HG03342 (cell line): ENCODE measurements around the gene MBD3L3.
"Not testable (repeated sequence)": the region's sequence is repeated elsewhere in the genome, so short reads cannot be mapped to it uniquely, and the experiment has no call there.

Source experiments
- ATAC-seq: cut with Tn5 transposase; IDR thresholded peaks from one replicate; pipeline ENCODE4 v1.9.1; 2021; ENCODE audit warnings: mild to moderate bottlenecking, moderate library complexity; ENCODE audit not compliant: unreplicated experiment

Gene MBD3L3

DNA sequence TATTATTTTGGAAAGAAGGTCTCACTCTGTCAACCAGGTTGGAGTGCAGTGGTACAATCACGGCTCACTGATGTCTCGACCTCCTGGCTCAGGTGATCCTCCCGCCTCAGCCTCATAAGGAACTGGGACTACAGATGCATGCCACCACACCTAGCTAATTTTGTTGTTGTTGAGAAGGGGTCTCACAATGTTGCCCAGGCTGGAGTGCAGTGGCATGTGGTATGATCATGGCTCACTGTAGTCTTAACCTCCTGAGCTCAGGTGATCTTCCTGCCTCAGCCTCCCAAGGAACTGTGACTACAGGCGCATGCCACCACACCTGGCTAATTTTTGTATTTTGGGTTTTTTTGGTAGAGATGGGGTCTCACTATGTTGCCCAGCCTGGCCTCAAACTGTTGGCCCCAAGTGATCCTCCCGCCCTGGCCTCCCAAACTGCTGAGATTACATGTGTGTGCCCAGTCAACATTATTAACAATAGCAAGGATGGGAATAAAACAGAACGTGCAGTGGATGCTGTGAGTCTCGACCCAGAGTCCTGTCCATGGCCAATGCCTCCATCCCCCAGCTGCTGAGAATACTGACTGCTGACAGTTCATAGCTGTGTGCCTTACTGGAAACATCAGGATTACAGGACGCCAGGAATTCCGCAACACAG lies 5.4 kb upstream of the MBD3L3 start:
- ATAC-seq = no peak

DNA sequence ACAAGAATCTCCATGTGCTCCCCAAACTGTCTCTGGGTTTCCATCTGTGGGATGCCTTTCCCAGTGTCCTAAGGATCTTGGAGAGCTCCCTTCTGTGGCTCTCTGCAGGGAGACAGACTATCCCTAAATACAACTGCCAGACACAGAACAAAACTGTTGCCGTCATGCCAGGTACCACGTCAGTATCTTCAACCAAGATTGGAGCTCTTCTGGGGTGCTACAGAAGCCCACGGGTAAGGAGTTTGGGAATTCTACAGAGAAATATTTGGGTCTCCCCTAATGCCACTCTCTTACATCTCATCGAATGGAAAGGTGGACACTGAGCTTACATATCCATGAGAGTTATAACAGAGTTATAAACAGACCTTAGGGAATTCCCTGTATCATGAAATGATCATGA lies 4.9 kb upstream of the MBD3L3 start:
- ATAC-seq = no peak

DNA sequence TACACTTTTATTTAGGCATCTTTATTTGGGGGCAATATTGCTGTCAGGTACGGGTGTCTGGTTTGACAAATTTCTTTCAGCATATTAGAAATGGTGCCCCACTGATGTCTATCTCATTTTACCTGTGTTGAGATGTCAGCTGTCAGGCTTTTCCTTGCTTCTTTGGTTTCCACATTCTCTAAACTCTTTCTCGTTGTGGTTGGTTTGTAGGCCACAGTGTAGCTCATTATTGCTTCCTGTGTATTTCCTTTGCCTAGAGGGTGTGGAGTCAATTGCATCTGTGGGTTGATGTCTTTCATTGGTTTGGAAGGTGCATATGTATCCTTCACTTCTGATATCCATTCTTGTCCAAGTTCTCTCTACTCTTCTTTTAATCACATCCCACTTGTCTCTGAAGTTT lies 1.5 kb upstream of the MBD3L3 start:
- ATAC-seq = not testable (repeated sequence)

DNA sequence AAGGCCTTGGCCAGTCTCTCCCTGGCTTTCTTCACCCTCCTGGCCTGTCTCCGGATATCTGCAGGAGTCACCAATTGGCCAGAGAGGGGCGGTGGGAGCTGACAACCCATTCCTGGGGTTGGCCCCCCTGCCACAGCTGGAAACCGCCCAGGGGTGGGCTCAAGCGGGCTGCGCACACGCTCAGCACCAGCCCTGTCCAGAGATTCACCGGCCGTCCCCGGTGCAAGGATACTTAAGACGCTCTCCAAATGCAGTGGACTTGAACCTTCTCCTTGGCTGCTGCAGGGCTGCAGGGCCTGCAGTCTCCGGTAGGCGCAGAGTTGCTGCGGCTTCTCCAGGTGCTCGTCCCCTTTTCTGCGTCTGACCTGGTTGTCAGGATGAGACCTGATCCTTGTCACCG lies 2.1 kb downstream of the MBD3L3 start:
- ATAC-seq = not testable (repeated sequence)

DNA sequence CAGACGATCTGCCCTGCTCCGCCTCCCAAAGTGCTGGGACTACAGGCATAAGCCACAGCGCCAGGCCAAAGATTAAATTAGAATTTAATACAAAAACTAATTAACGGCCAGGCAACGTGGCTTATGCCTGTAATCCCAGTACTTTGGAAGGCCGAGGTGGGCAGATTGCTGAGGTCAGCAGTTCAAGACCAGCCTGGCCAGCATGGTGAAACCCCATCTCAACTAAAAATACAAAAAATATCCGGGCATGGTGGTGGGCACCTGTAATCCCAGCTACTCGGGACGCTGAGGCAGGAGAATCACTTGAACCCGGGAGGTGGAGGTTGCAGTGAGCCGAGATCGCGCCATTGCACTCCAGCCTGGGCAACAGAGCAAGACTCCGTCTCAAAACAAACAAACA lies 2.8 kb downstream of the MBD3L3 start:
- not testable (repeated sequence) for ATAC-seq

DNA sequence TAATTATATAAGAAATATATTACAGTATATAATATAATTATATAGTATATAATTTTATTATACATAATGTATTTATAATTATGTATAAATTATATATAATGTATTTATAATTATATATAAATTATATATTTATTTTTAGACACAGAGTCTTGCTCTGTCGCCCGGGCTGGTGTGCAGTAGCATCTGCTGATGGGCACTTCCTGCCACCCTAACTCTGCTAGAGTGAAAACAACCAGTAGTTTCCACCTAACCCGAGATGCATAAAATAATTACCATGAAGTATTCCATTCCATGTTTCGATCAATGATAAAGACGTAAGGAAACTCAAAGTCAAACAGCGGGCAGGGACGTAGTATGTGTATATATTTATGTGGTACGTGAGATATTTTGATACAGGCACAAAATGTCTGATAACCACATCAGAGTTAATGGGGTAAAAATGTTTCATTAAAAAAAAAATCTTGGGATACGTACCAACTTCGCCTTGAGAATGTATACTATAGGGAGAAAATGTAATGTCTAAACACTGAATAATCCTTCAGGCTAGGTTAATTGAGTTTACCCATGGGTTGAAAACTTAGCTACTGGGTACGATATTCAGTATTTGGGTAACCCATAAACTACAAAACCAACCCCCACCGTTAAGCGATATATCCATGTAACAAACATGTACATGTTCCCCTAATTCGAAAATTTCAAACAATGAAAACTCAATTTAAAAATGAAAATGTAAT lies 3.7 kb downstream of the MBD3L3 start:
- ATAC-seq = not testable (repeated sequence)

DNA sequence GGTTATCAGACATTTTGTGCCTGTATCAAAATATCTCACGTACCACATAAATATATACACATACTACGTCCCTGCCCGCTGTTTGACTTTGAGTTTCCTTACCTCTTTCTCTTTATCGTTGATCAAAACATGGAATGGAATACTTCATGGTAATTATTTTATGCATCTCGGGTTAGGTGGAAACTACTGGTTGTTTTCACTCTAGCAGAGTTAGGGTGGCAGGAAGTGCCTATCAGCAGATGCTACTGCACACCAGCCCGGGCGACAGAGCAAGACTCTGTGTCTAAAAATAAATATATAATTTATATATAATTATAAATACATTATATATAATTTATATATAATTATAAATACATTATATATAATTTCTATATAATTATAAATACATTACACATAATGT lies 5.6 kb downstream of the MBD3L3 start:
- ATAC-seq = not testable (repeated sequence)

DNA sequence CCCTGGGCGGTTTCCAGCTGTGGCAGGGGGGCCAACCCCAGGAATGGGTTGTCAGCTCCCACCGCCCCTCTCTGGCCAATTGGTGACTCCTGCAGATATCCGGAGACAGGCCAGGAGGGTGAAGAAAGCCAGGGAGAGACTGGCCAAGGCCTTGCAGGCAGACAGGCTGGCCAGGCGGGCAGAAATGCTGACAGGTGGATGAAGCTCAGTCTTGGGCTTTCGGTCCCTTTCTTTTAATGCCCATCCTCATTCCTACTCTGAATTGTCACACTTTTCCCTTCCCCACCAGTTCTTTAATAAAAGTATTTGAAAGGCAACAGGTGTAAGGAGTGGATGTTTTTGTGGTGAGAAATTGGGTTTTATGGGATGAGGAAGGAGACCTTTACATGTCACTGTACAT lies 7.1 kb downstream of the MBD3L3 start:
- not testable (repeated sequence) for ATAC-seq

DNA sequence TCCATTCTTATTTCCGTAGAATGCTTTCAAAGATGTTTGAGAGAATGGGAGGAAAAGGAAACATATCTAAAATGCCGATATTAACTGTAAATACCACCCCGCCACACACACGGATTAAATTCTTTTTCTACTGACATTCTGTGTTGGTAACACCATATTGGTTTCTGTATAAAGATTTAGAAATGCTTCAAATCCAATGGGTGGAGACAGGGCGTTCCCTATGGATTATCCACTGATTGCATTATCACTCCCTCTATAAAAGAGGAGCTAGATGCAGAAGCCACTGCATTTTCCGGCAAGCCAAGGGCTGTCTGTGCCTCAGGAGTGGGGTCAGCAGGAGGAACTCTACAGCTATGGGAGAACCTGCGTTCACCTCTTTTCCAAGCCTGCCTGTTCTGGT lies 9.5 kb downstream of the MBD3L3 start, which contains the start of gene MBD3L2:
MBD3L2 (plus strand) TSS at position 301 of the 400 bp plus-strand sequence; CDS start at position 354, 53 bp downstream.
- not testable (repeated sequence) for ATAC-seq

DNA sequence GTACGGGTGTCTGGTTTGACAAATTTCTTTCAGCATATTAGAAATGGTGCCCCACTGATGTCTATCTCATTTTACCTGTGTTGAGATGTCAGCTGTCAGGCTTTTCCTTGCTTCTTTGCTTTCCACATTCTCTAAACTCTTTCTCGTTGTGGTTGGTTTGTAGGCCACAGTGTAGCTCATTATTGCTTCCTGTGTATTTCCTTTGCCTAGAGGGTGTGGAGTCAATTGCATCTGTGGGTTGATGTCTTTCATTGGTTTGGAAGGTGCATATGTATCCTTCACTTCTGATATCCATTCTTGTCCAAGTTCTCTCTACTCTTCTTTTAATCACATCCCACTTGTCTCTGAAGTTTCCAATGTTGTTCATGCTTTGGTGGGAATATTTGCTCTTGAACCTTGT lies 16.9 kb downstream of the MBD3L3 start:
- ATAC-seq = not testable (repeated sequence)

DNA sequence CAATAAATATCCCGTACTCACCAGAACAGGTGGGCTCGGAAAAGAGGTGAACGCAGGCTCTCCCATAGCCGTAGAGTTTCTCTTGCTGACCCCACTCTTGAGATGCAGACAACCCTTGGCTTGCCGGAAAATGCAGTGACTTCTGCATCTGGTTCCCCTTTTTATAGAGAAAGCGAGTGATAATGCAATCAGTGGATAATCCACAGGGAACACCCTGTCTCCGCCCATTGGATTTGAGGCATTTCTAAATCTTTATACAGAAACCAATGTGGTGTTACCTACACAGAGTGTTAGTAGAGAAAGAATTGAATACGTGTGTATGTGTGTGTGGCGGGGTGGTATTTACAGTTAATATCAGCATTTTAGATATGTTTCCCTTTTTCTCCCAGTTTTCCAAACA lies 18.4 kb downstream of the MBD3L3 start, which contains the start of gene MBD3L4:
MBD3L4 (minus strand) TSS at position 101 of the 400 bp plus-strand sequence; CDS start at position 66, 35 bp downstream.
- ATAC-seq = not testable (repeated sequence)

DNA sequence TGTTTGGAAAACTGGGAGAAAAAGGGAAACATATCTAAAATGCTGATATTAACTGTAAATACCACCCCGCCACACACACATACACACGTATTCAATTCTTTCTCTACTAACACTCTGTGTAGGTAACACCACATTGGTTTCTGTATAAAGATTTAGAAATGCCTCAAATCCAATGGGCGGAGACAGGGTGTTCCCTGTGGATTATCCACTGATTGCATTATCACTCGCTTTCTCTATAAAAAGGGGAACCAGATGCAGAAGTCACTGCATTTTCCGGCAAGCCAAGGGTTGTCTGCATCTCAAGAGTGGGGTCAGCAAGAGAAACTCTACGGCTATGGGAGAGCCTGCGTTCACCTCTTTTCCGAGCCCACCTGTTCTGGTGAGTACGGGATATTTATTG lies 28.2 kb downstream of the MBD3L3 start, which contains the start of gene MBD3L5:
MBD3L5 (plus strand) TSS at position 301 of the 400 bp plus-strand sequence; CDS start at position 335, 34 bp downstream.
- not testable (repeated sequence) for ATAC-seq

DNA sequence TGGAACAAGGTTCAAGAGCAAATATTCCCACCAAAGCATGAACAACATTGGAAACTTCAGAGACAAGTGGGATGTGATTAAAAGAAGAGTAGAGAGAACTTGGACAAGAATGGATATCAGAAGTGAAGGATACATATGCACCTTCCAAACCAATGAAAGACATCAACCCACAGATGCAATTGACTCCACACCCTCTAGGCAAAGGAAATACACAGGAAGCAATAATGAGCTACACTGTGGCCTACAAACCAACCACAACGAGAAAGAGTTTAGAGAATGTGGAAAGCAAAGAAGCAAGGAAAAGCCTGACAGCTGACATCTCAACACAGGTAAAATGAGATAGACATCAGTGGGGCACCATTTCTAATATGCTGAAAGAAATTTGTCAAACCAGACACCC lies 29.7 kb downstream of the MBD3L3 start:
- ATAC-seq = not testable (repeated sequence)

DNA sequence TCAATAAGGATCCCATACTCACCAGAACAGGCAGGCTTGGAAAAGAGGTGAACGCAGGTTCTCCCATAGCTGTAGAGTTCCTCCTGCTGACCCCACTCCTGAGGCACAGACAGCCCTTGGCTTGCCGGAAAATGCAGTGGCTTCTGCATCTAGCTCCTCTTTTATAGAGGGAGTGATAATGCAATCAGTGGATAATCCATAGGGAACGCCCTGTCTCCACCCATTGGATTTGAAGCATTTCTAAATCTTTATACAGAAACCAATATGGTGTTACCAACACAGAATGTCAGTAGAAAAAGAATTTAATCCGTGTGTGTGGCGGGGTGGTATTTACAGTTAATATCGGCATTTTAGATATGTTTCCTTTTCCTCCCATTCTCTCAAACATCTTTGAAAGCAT lies 37.1 kb downstream of the MBD3L3 start, which contains the start of gene MBD3L2B:
MBD3L2B (minus strand) TSS at position 101 of the 400 bp plus-strand sequence; CDS start at position 67, 34 bp downstream.
- not testable (repeated sequence) for ATAC-seq

DNA sequence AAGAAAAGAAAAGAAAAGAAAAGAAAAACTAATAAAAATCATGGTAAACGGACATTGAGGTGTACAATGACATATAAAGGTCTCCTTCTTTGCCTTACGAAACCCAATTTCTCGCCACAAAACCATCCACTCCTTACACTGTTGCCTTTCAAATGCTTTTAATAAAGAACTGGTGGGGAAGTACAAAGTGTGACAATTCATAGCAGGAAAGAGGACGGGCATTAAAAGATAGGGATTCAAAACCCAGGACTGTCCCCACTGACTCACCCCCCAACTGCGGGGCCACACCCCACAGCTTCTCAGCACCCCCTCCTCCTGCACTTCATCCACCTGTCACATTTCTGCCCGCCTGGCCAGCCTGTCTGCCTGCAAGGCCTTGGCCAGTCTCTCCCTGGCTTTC lies 39.6 kb downstream of the MBD3L3 start:
- ATAC-seq = no peak

DNA sequence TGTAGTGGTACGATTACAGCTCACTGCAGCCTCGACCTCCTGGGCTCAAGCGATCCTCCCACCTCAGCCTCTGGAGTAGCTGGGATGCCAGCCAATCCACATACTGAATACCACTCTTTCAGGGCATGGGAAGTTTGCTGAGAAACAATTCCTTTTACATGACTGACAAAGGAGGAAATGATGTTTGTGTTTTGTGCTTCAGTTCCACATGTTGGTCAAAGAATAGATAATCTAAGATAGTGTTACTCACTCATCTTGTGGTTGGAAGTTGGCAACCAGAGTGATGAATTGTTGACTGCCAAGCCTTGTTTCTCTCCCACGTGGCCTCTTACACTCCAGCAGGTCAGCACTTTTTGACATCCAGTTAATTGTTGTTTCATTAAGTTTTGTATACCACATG lies 44.8 kb downstream of the MBD3L3 start:
- ATAC-seq = no peak

DNA sequence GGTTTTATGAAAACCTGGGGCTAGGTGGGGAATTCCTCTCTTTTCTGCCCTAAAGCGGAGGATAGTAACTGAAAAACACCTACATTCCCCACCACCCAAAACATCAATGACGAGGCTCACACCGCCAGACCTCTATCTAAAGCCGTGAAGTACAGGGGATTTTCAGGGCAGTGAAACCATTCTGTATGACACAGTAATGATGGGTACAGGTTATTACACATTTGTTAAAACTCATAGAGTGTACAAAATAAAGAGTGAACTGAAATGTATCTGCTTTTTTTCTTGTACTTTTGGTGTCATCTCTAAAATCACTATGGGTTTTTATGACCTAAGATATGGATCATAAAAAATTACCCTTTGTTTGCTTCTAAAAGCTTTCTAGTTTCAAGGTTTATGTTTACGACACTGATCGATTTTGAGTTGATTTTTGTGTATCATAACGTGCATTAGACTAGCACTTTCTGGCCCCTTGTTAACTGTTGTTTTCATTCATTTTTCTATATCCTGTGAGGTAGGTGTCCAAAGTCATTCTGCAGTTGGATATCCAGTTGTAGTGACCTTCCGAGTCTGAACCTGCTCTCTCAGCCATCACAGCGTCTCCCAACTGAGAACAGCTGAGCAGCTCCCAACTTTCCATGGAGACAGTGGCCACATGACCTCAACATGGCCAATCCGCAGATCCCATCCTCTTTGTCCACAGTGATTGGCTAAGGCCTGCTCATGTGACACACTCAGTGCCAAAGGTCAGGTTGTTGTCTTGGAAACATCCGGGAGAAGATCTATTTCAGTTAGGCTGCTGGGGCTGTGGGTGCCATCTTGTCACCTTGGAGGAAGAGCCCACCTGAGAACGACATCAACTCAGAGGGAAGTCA lies 47.5 kb downstream of the MBD3L3 start:
- no peak for ATAC-seq

DNA sequence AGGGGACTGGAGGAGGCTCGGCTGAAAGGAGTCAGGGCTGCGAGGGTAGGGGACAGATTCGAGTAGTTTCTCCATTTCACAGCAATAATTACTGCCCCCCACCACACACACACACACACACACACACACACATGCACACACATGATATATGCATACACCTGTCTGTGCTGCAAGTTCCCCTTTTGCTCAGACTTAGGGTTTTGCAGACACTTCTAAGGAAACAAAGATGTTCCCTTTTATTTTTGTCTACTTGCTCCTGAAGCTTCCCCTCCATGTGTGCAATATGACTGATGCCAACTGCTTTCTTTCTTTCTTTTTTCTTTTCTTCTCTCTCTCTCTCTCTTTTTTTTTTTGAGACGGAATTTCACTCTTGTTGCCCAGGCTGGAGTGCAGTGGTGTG lies 50.6 kb downstream of the MBD3L3 start:
- ATAC-seq = no peak
